Measurements from ENCODE around the gene PLXNA1.

Gene PLXNA1

GRCh38 chr3:126989316-126990023 lies 6.6 kb downstream of the PLXNA1 start:
- DNase-seq: no peak

- DNase-seq: no peak
Measured at GRCh38 chr3:126990024-126990700, 7.2 kb downstream of the PLXNA1 start.

GRCh38 chr3:126990890-126991289 lies 8.0 kb downstream of the PLXNA1 start:
- DNase-seq: no peak

- DNase-seq: no peak
Measured at GRCh38 chr3:126991366-126992200, 8.7 kb downstream of the PLXNA1 start.

GRCh38 chr3:126992216-126992615 lies 9.3 kb downstream of the PLXNA1 start:
- no peak for DNase-seq

GRCh38 chr3:126992776-126993175 lies 9.9 kb downstream of the PLXNA1 start:
- no peak for DNase-seq

GRCh38 chr3:126993436-126993835 lies 10.5 kb downstream of the PLXNA1 start:
- no peak for DNase-seq

- no peak for DNase-seq
Measured at GRCh38 chr3:126994661-126995245, 11.8 kb downstream of the PLXNA1 start.

GRCh38 chr3:126995254-126995780 lies 12.4 kb downstream of the PLXNA1 start:
- no peak for DNase-seq

- DNase-seq: no peak
Measured at GRCh38 chr3:126995926-126996512, 13.1 kb downstream of the PLXNA1 start.

- DNase-seq: no peak
Measured at GRCh38 chr3:126996905-126997304, 14.0 kb downstream of the PLXNA1 start.

GRCh38 chr3:126997455-126998038 lies 14.6 kb downstream of the PLXNA1 start:
- no peak for DNase-seq

- DNase-seq: no peak
Measured at GRCh38 chr3:126998320-126998719, 15.4 kb downstream of the PLXNA1 start.

GRCh38 chr3:126998728-126999127 lies 15.8 kb downstream of the PLXNA1 start:
- DNase-seq: no peak

- DNase-seq: no peak
Measured at GRCh38 chr3:126999383-126999782, 16.5 kb downstream of the PLXNA1 start.

- no peak for DNase-seq
Measured at GRCh38 chr3:127000119-127000518, 17.2 kb downstream of the PLXNA1 start.

- no peak for DNase-seq
Measured at GRCh38 chr3:127000761-127001160, 17.8 kb downstream of the PLXNA1 start.

GRCh38 chr3:127001486-127002194 lies 18.7 kb downstream of the PLXNA1 start:
- no peak for DNase-seq

GRCh38 chr3:127002195-127003174 lies 19.6 kb downstream of the PLXNA1 start:
- DNase-seq: no peak

- no peak for DNase-seq
Measured at GRCh38 chr3:127003175-127003555, 20.2 kb downstream of the PLXNA1 start.
